Measurements from ENCODE around the gene U2SURP. TPM values are rescaled to one million over a fixed set of nuclear protein-coding genes. Genes with fewer than 3 reads are reported as not detected.

Gene U2SURP
- total and polyA plus RNA-seq, 2 donors (not counting 3 experiments of a cell fraction or from before 2014, with no cell fraction given), result 12.6 to 92.4 TPM

DNA sequence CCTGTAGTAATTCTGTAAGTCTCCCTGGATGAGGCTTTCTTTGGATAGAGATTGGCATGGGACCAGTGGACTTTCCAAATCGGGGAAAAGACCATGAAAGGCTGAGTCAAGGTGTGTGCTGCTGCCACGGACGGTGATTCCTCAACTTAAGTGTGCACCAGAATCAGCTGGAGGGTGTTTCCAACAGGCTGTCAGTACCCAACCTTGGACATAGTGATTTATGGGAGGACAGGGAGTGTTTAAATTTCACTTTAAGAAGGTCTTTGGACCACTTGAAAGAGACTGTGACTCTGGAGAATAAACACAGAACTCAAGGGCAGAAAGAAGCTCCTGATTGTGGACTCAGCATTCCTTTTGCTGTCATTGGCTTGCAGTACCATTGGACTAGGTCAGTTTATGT, 97.8 kb downstream of the U2SURP start:
- DNase-seq (ENCODE audit: low read depth, low spot score) (no peak), FAIRE-seq (no peak)
- no peak overlapping the region for H3K9ac ChIP-seq (replicated peaks; ENCODE audit: extremely low read depth, insufficient read depth, low read length)
- dilution Hi-C loops (cut with MboI; ENCODE audit: extremely low pct_ligation_motif_present, low sequenced_read_pairs) (no loop called here), intact Hi-C loops (cut with micrococcal nuclease) (no loop called here)
- H3K9me1 ChIP-seq (replicated peaks; ENCODE audit: control insufficient read depth, extremely low read depth, insufficient read depth, low read length), result peaks cover 2% of the 10 kb centered on the region
- no peak overlapping the region for H3K27ac ChIP-seq (ENCODE audit: insufficient read depth, low read depth, low read length)
- TF ChIP-seq EZH2 (IDR thresholded peaks at IDR 0.05; ENCODE audit: borderline replicate concordance, low read depth, low read length, severe bottlenecking), result no peak
- no peak for TF ChIP-seq FOS (IDR thresholded peaks at IDR 0.05; ENCODE audit: borderline replicate concordance, insufficient read depth, low read length)
- TF ChIP-seq, protein P1, sequence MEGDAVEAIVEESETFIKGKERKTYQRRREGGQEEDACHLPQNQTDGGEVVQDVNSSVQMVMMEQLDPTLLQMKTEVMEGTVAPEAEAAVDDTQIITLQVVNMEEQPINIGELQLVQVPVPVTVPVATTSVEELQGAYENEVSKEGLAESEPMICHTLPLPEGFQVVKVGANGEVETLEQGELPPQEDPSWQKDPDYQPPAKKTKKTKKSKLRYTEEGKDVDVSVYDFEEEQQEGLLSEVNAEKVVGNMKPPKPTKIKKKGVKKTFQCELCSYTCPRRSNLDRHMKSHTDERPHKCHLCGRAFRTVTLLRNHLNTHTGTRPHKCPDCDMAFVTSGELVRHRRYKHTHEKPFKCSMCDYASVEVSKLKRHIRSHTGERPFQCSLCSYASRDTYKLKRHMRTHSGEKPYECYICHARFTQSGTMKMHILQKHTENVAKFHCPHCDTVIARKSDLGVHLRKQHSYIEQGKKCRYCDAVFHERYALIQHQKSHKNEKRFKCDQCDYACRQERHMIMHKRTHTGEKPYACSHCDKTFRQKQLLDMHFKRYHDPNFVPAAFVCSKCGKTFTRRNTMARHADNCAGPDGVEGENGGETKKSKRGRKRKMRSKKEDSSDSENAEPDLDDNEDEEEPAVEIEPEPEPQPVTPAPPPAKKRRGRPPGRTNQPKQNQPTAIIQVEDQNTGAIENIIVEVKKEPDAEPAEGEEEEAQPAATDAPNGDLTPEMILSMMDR (IDR thresholded peaks at IDR 0.05; ENCODE audit: extremely low read depth in 1 of 2, insufficient read depth in 1 of 2, low read depth in 1 of 2, low read length in 2 of 2), result no peak
- TF ChIP-seq GATA2 (IDR thresholded peaks at IDR 0.05; ENCODE audit: insufficient read depth, insufficient read length, low read depth, low read length), result no peak
- TF ChIP-seq, protein P2, sequence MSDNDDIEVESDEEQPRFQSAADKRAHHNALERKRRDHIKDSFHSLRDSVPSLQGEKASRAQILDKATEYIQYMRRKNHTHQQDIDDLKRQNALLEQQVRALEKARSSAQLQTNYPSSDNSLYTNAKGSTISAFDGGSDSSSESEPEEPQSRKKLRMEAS (IDR thresholded peaks at IDR 0.05; ENCODE audit: insufficient read depth, insufficient read length), result no peak
- TF ChIP-seq POLR2AphosphoS5 (IDR thresholded peaks at IDR 0.05; ENCODE audit: insufficient read depth, low read depth, low read length), result no peak
- no peak for TF ChIP-seq POLR2A (IDR thresholded peaks at IDR 0.05; ENCODE audit: low read depth, low read length)
- no peak for TF ChIP-seq MYC (IDR thresholded peaks at IDR 0.05; ENCODE audit: low read depth, low read length)
- TF ChIP-seq JUN (IDR thresholded peaks at IDR 0.05; ENCODE audit: borderline replicate concordance, insufficient read depth, insufficient read length, low read depth), result no peak
- ChIA-PET CTCF (interaction anchor here (1.0 to 1.2 kb wide), 3 partner anchors 89 to 575 kb away, joined by 3 read pairs; no protein-coding TSS in a partner anchor), POLR2A (no interaction called here)
- H3K4me3 ChIP-seq (replicated peaks in 1 of 3; ENCODE audit: insufficient read depth in 1 of 3, low read depth in 1 of 3, low read length in 3 of 3), result no peak overlapping the region
- peaks cover 7% of the 10 kb centered on the region in 2 experiments for H3K27me3 ChIP-seq (ENCODE audit: control insufficient read depth in 2 of 2, insufficient read depth in 2 of 2, low read length in 2 of 2)
- no peak overlapping the region for H2AFZ ChIP-seq (ENCODE audit: low read depth, low read length)
- no peaks in the 10 kb centered on the region for H3K9me3 ChIP-seq (replicated peaks; ENCODE audit: control insufficient read depth, insufficient read depth, low read length)
- no TSS peak for BruUV-seq (replicated peaks)
- H4K20me1 ChIP-seq (replicated peaks; ENCODE audit: control insufficient read depth, extremely low read depth, insufficient read depth, low read length), result no peaks in the 10 kb centered on the region
- H3K79me2 ChIP-seq (ENCODE audit: control insufficient read depth, insufficient read depth, low read length), result no peaks in the 10 kb centered on the region
- H3K36me3 ChIP-seq (ENCODE audit: control insufficient read depth in 2 of 2, extremely low read depth in 1 of 2, insufficient read depth in 2 of 2, low read length in 2 of 2), result no peaks in the 10 kb centered on the region
- no peaks in the 10 kb centered on the region for H3K4me1 ChIP-seq (ENCODE audit: control insufficient read depth, extremely low read depth, insufficient read depth, low read length)
- H3K4me2 ChIP-seq (ENCODE audit: insufficient read depth, low read length), result no peak overlapping the region
